Measurements from ENCODE around the gene INO80. TPM values are rescaled to one million over a fixed set of nuclear protein-coding genes. Genes with fewer than 3 reads are reported as not detected.

The INO80 gene
- total RNA-seq, 2 experiments from 2014 or later = 14.0 to 16.8 TPM

- Mint-ChIP-seq H3K27ac (no peak overlapping the region), H3K4me3 (no peak overlapping the region), H3K27me3 (ENCODE audit: low read depth) (no peaks in the 10 kb centered on the region), H3K36me3 (ENCODE audit: low read depth) (peaks cover 50% of the 10 kb centered on the region), H3K4me1 (ENCODE audit: low read depth) (peaks cover 9% of the 10 kb centered on the region), H3K9me3 (no peaks in the 10 kb centered on the region)
- intact Hi-C loops (cut with micrococcal nuclease) = no loop called here
- DNase-seq = no peak
- CTCF ChIA-PET = interaction anchor here (1.0 kb wide), 1 partner anchor 8 kb away, joined by 3 read pairs; no protein-coding TSS in a partner anchor
Measured at GRCh38 chr15:40985541-40986330, 130.3 kb downstream of the INO80 start.

DNA sequence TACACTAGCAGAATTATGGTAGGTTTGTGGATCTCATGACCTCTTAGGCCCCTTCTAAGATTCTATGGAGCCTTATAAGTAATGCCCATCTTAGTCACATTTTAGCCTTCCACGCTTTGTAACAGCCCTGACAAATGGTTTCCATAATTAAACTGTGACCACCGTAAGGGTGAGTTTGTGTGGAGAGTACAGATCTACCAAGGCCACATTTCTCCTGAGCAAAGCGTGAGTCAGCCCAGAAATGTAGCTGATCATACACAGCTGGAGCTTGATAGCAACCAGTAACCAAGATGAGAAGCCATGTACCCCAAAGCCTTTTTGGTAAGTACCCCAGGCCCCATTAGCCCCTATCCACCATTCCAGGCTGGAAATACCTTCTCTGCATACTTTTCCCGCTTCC, 131.1 kb downstream of the INO80 start:
- DNase-seq = no peak
- Mint-ChIP-seq H3K36me3 (ENCODE audit: low read depth) (peaks cover 50% of the 10 kb centered on the region), H3K27ac (no peak overlapping the region), H3K9me3 (no peaks in the 10 kb centered on the region), H3K4me1 (ENCODE audit: low read depth) (peaks cover 1% of the 10 kb centered on the region), H3K27me3 (ENCODE audit: low read depth) (no peaks in the 10 kb centered on the region), H3K4me3 (no peak overlapping the region)
- intact Hi-C loops (cut with micrococcal nuclease) = no loop called here
- CTCF ChIA-PET = interaction anchor here (1.0 kb wide), 1 partner anchor 8 kb away, joined by 3 read pairs; no protein-coding TSS in a partner anchor

DNA sequence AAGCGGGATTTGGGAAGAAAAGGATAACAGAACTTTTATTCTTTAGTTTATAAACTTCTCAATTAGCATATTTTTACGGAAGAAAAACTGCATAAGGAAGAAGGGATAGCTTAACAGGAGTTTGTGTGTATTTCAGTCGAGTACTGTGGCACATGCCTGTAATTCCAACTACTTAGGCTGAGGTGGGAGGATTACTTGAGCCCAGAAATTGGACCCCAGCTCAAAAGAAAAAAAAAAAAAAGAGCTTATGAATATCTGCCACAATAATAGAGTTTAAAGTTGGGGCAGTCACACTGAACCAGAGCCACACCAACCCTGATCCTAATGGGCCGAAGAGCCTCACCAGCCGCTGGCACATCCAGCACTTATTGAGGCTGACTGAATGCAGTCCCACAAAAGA, 131.7 kb downstream of the INO80 start:
- Mint-ChIP-seq H3K27me3 (ENCODE audit: low read depth) (no peaks in the 10 kb centered on the region), H3K36me3 (ENCODE audit: low read depth) (peaks cover 49% of the 10 kb centered on the region), H3K9me3 (no peaks in the 10 kb centered on the region), H3K4me1 (ENCODE audit: low read depth) (no peaks in the 10 kb centered on the region), H3K27ac (no peak overlapping the region), H3K4me3 (no peak overlapping the region)
- no peak for DNase-seq
- intact Hi-C loops (cut with micrococcal nuclease) = no loop called here
- CTCF ChIA-PET = no interaction called here

DNA sequence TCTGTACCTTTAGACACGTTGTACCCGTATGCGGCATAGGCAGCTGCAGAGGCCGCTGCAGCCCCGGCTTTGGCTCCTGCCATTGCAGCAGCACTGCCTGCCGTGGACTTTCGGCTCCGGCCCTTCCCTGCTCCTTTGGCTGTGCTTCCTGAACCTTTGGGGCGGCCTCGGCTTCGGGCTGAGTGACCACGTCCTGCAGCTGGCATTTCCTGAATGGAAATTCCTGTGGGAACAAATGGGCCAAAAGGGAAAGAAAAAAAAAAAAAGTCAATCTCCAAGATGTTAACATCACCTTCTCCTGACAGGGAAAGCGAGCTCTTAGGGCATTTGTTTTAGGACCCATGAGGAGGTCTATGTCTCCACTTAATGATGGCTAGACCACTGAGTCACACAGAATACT, 133.2 kb downstream of the INO80 start:
- H3K27ac Mint-ChIP-seq = no peak overlapping the region
- CTCF ChIA-PET = interaction anchor here (0.7 to 1.4 kb wide), 5 partner anchors 52 to 203 kb away, joined by 3 to 4 read pairs (median 3); no protein-coding TSS in a partner anchor
- no peaks in the 10 kb centered on the region for H3K27me3 Mint-ChIP-seq (ENCODE audit: low read depth)
- no peak overlapping the region for H3K4me3 Mint-ChIP-seq
- DNase-seq = no peak
- intact Hi-C loops (cut with micrococcal nuclease) = no loop called here
- H3K4me1 Mint-ChIP-seq (ENCODE audit: low read depth) = no peaks in the 10 kb centered on the region
- H3K36me3 Mint-ChIP-seq (ENCODE audit: low read depth) = peaks cover 51% of the 10 kb centered on the region
- H3K9me3 Mint-ChIP-seq = no peaks in the 10 kb centered on the region

GRCh38 chr15:40981186-40981585, 134.9 kb downstream of the INO80 start:
- CTCF ChIA-PET = no interaction called here
- Mint-ChIP-seq H3K4me3 (no peak overlapping the region), H3K4me1 (ENCODE audit: low read depth) (no peaks in the 10 kb centered on the region), H3K27me3 (ENCODE audit: low read depth) (no peaks in the 10 kb centered on the region), H3K9me3 (no peaks in the 10 kb centered on the region), H3K27ac (no peak overlapping the region), H3K36me3 (ENCODE audit: low read depth) (peaks cover 43% of the 10 kb centered on the region)
- DNase-seq = no peak
- intact Hi-C loops (cut with micrococcal nuclease) = no loop called here

- no peak for DNase-seq
- no peaks in the 10 kb centered on the region for H3K27me3 Mint-ChIP-seq (ENCODE audit: low read depth)
- intact Hi-C loops (cut with micrococcal nuclease) = no loop called here
- CTCF ChIA-PET = interaction anchor here (1.1 to 1.3 kb wide), 2 partner anchors 71 to 120 kb away, joined by 3 read pairs; no protein-coding TSS in a partner anchor
- peaks cover 36% of the 10 kb centered on the region for H3K36me3 Mint-ChIP-seq (ENCODE audit: low read depth)
- H3K4me1 Mint-ChIP-seq (ENCODE audit: low read depth) = no peaks in the 10 kb centered on the region
- no peaks in the 10 kb centered on the region for H3K9me3 Mint-ChIP-seq
- no peak overlapping the region for H3K27ac Mint-ChIP-seq
- no peak overlapping the region for H3K4me3 Mint-ChIP-seq
Measured at GRCh38 chr15:40978562-40978961, 137.5 kb downstream of the INO80 start.

GRCh38 chr15:40978141-40978540, 137.9 kb downstream of the INO80 start:
- H3K36me3 Mint-ChIP-seq (ENCODE audit: low read depth) = peaks cover 32% of the 10 kb centered on the region
- H3K4me3 Mint-ChIP-seq = no peak overlapping the region
- no peaks in the 10 kb centered on the region for H3K27me3 Mint-ChIP-seq (ENCODE audit: low read depth)
- H3K9me3 Mint-ChIP-seq = no peaks in the 10 kb centered on the region
- H3K4me1 Mint-ChIP-seq (ENCODE audit: low read depth) = no peaks in the 10 kb centered on the region
- no peak for DNase-seq
- CTCF ChIA-PET = interaction anchor here (1.1 to 1.3 kb wide), 3 partner anchors 7 to 120 kb away, joined by 3 read pairs; no protein-coding TSS in a partner anchor
- intact Hi-C loops (cut with micrococcal nuclease) = no loop called here
- H3K27ac Mint-ChIP-seq = no peak overlapping the region

- peaks cover 22% of the 10 kb centered on the region for H3K36me3 Mint-ChIP-seq (ENCODE audit: low read depth)
- no peak overlapping the region for H3K4me3 Mint-ChIP-seq
- intact Hi-C loops (cut with micrococcal nuclease) = no loop called here
- H3K27ac Mint-ChIP-seq = no peak overlapping the region
- CTCF ChIA-PET = interaction anchor here (1.2 to 1.9 kb wide), 3 partner anchors 9 to 49 kb away, joined by 3 to 6 read pairs (median 3); no protein-coding TSS in a partner anchor
- no peak for DNase-seq
- no peaks in the 10 kb centered on the region for H3K27me3 Mint-ChIP-seq (ENCODE audit: low read depth)
- H3K4me1 Mint-ChIP-seq (ENCODE audit: low read depth) = no peaks in the 10 kb centered on the region
- H3K9me3 Mint-ChIP-seq = no peaks in the 10 kb centered on the region
Measured at GRCh38 chr15:40976819-40977218, 139.3 kb downstream of the INO80 start.

DNA sequence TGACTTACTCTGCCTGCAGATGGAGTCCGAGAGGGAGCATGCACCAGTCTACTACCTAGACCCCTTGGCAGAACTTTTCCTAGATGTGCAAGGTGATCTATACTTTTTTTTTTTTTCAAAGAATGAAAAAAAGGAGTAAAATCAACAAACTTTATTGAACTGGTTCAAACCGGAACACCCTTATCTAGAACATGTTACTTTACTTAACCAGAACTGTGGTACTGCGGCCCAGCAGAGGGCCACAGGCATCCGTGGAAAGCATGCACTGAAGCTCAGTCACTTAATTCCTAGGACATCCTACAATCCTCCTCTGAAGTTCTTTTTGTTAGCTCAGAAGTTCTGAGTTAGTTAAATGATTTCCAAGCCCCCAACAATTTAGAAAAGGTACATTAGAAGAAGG, 141.2 kb downstream of the INO80 start:
- Mint-ChIP-seq H3K27me3 (ENCODE audit: low read depth) (no peaks in the 10 kb centered on the region), H3K36me3 (ENCODE audit: low read depth) (peaks cover 7% of the 10 kb centered on the region), H3K27ac (no peak overlapping the region), H3K9me3 (no peaks in the 10 kb centered on the region), H3K4me1 (ENCODE audit: low read depth) (no peaks in the 10 kb centered on the region), H3K4me3 (no peak overlapping the region)
- no peak for DNase-seq
- CTCF ChIA-PET = interaction anchor here (1.0 kb wide), 1 partner anchor 209 kb away, joined by 4 read pairs; no protein-coding TSS in a partner anchor
- intact Hi-C loops (cut with micrococcal nuclease) = no loop called here

DNA sequence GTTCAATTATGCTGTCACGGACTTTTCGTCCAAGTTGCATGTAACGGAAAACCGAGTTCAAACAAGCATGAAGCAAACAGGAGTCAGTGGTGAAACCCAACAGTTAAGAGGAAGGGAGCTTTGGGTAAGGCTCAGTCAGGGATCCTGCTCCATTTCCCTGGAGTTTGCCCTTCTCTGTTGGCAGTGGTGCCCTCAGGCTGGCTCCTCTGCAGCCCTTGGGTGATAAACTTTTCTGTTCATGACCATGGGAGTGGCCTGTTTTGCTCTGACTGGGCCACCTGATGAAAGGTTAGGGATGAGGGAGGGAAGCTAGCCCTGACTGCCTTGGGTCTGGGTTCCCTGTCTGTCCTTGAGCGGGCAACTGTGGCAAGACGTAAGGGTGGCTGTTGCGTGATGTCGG, 146.7 kb downstream of the INO80 start:
- Mint-ChIP-seq H3K27me3 (ENCODE audit: low read depth) (no peaks in the 10 kb centered on the region), H3K27ac (no peak overlapping the region), H3K4me3 (no peak overlapping the region), H3K9me3 (no peaks in the 10 kb centered on the region), H3K4me1 (ENCODE audit: low read depth) (no peaks in the 10 kb centered on the region), H3K36me3 (ENCODE audit: low read depth) (peaks cover 2% of the 10 kb centered on the region)
- CTCF ChIA-PET = interaction anchor here (0.7 kb wide), 1 partner anchor 15 kb away, joined by 3 read pairs; no protein-coding TSS in a partner anchor
- no peak for DNase-seq
- intact Hi-C loops (cut with micrococcal nuclease) = no loop called here

- CTCF ChIA-PET = interaction anchor here (0.6 to 0.7 kb wide), 3 partner anchors 49 to 291 kb away, joined by 3 read pairs; no protein-coding TSS in a partner anchor
- no peaks in the 10 kb centered on the region for H3K4me1 Mint-ChIP-seq (ENCODE audit: low read depth)
- DNase-seq = no peak
- H3K27me3 Mint-ChIP-seq (ENCODE audit: low read depth) = no peaks in the 10 kb centered on the region
- no peaks in the 10 kb centered on the region for H3K36me3 Mint-ChIP-seq (ENCODE audit: low read depth)
- no peaks in the 10 kb centered on the region for H3K9me3 Mint-ChIP-seq
- H3K27ac Mint-ChIP-seq = no peak overlapping the region
- intact Hi-C loops (cut with micrococcal nuclease) = no loop called here
- no peak overlapping the region for H3K4me3 Mint-ChIP-seq
Measured at GRCh38 chr15:40968290-40969085, 147.6 kb downstream of the INO80 start.

DNA sequence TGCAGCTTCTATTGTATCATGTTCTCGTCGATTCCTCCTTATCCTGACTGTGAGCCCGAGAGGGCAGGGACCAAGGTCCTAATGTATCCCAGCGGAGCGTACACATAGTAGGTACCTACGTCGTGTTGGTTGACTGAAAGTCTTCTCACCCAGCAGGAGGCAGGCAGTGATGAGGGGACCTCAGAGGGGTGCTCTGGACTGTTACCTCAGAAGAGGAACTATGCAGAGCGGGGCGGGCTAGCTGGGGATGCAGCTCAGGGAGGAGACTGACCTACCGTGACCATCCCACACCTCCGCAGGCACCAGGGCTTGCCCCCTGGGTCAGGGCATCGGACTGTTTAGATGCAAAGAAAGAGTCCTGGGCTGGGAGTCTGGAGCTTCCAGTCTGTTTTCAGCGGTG, 151.4 kb downstream of the INO80 start:
- H3K9me3 Mint-ChIP-seq = no peaks in the 10 kb centered on the region
- no peaks in the 10 kb centered on the region for H3K27me3 Mint-ChIP-seq (ENCODE audit: low read depth)
- no peak for DNase-seq
- H3K27ac Mint-ChIP-seq = no peak overlapping the region
- H3K36me3 Mint-ChIP-seq (ENCODE audit: low read depth) = no peaks in the 10 kb centered on the region
- intact Hi-C loops (cut with micrococcal nuclease) = no loop called here
- H3K4me3 Mint-ChIP-seq = no peak overlapping the region
- CTCF ChIA-PET = interaction anchor here (1.0 kb wide), 1 partner anchor 22 kb away, joined by 4 read pairs; no protein-coding TSS in a partner anchor
- no peaks in the 10 kb centered on the region for H3K4me1 Mint-ChIP-seq (ENCODE audit: low read depth)
